Naive thymus-derived CD4-positive, alpha-beta T cell (primary cell): ENCODE data around the gene MAP1LC3A. TPM values are rescaled to one million over a fixed set of nuclear protein-coding genes. Genes with fewer than 3 reads are reported as not detected.
"Not testable (repeated sequence)": the region's sequence is repeated elsewhere in the genome, so short reads cannot be mapped to it uniquely, and the experiment has no call there.

Source experiments
- ATAC-seq: fragments of 150-1000 bp; cut with Tn5 transposase; 2 replicates; pipeline ENCODE4 v1.10.0; 2021; ENCODE audit warnings: mild to moderate bottlenecking, moderate library complexity
- CTCF ChIA-PET: fragments of 350-600 bp; sonication (Branson Sonifier 250); formaldehyde crosslinking; loops from one replicate; lab custom pipeline; 2021; ENCODE audit warnings: antibody characterized with exemption; lab: Charles Lee
- POLR2A ChIA-PET: fragments of 350-600 bp; sonication (Branson Sonifier 250); formaldehyde crosslinking; loops from one replicate; lab custom pipeline; 2021; ENCODE audit warnings: antibody characterized with exemption, inconsistent platforms; lab: Charles Lee
- DNase-seq, 9 donors: peaks; one replicate each; pipeline versions ENCODE4 v3.0.0 to v3.0.0-alpha.2; 2020 to 2022; ENCODE audit warnings: mixed read lengths in 1 of 9
- H3K27ac ChIP-seq: one replicate; pipeline ENCODE4 v1.7.0; 2013; ENCODE audit warnings: mild to moderate bottlenecking, low read depth, low read length, moderate library complexity
- H3K27me3 ChIP-seq, 2 donors: one replicate each; pipeline ENCODE4 v1.7.0; 2013; ENCODE audit warnings: low read length in 2 of 2, mild to moderate bottlenecking in 2 of 2, moderate library complexity in 2 of 2; ENCODE audit not compliant: control insufficient read depth in 2 of 2, insufficient read depth in 2 of 2
- H3K36me3 ChIP-seq, 3 experiments: 1 replicate in 2 of 3; 2 replicates in 1 of 3; pipeline ENCODE4 v1.7.0; 2013; ENCODE audit warnings: low read length in 3 of 3, mild to moderate bottlenecking in 3 of 3, moderate library complexity in 1 of 3; ENCODE audit not compliant: insufficient read depth in 3 of 3, control insufficient read depth in 2 of 3
- H3K4me1 ChIP-seq, 2 donors: one replicate each; pipeline ENCODE4 v1.7.0; 2013; ENCODE audit warnings: low read length in 2 of 2, mild to moderate bottlenecking in 2 of 2, moderate library complexity in 1 of 2; ENCODE audit not compliant: control insufficient read depth in 2 of 2, insufficient read depth in 2 of 2
- H3K4me3 ChIP-seq: 2 replicates; pipeline ENCODE4 v1.7.0; 2013; ENCODE audit warnings: mild to moderate bottlenecking, low read length
- H3K9me3 ChIP-seq, 3 experiments: 1 replicate in 2 of 3; 2 replicates in 1 of 3; pipeline ENCODE4 v1.7.0; 2013; ENCODE audit warnings: low read length in 3 of 3; ENCODE audit not compliant: control insufficient read depth in 2 of 3
- H3K27ac Mint-ChIP-seq, 9 donors: one replicate each; pipeline ENCODE4 v1.8.0; 2020 to 2022; ENCODE audit warnings: mixed read lengths in 9 of 9, mild to moderate bottlenecking in 8 of 9, moderate library complexity in 5 of 9, inconsistent platforms in 2 of 9
- H3K27me3 Mint-ChIP-seq, 5 donors: one replicate each; pipeline ENCODE4 v1.8.0; 2021 to 2022; ENCODE audit warnings: mixed read lengths in 5 of 5, mild to moderate bottlenecking in 1 of 5
- H3K36me3 Mint-ChIP-seq, 5 donors: one replicate each; pipeline ENCODE4 v1.8.0; 2020 to 2022; ENCODE audit warnings: mixed read lengths in 5 of 5, mild to moderate bottlenecking in 3 of 5, inconsistent platforms in 1 of 5
- H3K4me1 Mint-ChIP-seq, 7 donors: one replicate each; pipeline ENCODE4 v1.8.0; 2020 to 2022; ENCODE audit warnings: mixed read lengths in 7 of 7, mild to moderate bottlenecking in 3 of 7, inconsistent platforms in 1 of 7
- H3K4me3 Mint-ChIP-seq, 10 donors: one replicate each; pipeline ENCODE4 v1.8.0; 2020 to 2022; ENCODE audit warnings: mild to moderate bottlenecking in 10 of 10, mixed read lengths in 10 of 10, moderate library complexity in 6 of 10, inconsistent platforms in 2 of 10
- H3K9me3 Mint-ChIP-seq, 11 donors: one replicate each; pipeline ENCODE4 v1.8.0; 2020 to 2022; ENCODE audit warnings: mixed read lengths in 11 of 11, mild to moderate bottlenecking in 4 of 11, inconsistent platforms in 1 of 11, moderate library complexity in 1 of 11
- intact Hi-C, 2 donors: fragments of 100-400 bp; cut with micrococcal nuclease; formaldehyde crosslinking; loops; one replicate each; pipeline ENCODE4 v1.15.1; 2023
- polyA plus RNA-seq, 2 donors: library from polyadenylated mRNA; unstranded; fragments of 300-500 nt; fragmentation: Illumina TruSeq; gene quantifications; one replicate each; pipeline ENCODE4 v1.2.3, GENCODE V29; 2021
- total RNA-seq, 6 experiments: library from RNA in 5 of 6; stranded (reverse) in 5 of 6; gene quantifications; 1 replicate in 5 of 6; 2 replicates in 1 of 6; pipeline ENCODE4 v1.2.3 and lab custom pipeline; 2021 to 2026

The MAP1LC3A gene
- total RNA-seq = 10 to 100 TPM in 1 of 5 experiments, 1 to 10 TPM in 2, under 1 TPM in 2; 0.60 to 10.3 (median 6.3) TPM
- polyA plus RNA-seq = 1 to 10 TPM; 1.1 to 1.7 TPM
- total RNA-seq (lab: John Stamatoyannopoulos, UW) = 6.7 reads per million, percentile 29 among the genes with 10 or more reads in this experiment

DNA sequence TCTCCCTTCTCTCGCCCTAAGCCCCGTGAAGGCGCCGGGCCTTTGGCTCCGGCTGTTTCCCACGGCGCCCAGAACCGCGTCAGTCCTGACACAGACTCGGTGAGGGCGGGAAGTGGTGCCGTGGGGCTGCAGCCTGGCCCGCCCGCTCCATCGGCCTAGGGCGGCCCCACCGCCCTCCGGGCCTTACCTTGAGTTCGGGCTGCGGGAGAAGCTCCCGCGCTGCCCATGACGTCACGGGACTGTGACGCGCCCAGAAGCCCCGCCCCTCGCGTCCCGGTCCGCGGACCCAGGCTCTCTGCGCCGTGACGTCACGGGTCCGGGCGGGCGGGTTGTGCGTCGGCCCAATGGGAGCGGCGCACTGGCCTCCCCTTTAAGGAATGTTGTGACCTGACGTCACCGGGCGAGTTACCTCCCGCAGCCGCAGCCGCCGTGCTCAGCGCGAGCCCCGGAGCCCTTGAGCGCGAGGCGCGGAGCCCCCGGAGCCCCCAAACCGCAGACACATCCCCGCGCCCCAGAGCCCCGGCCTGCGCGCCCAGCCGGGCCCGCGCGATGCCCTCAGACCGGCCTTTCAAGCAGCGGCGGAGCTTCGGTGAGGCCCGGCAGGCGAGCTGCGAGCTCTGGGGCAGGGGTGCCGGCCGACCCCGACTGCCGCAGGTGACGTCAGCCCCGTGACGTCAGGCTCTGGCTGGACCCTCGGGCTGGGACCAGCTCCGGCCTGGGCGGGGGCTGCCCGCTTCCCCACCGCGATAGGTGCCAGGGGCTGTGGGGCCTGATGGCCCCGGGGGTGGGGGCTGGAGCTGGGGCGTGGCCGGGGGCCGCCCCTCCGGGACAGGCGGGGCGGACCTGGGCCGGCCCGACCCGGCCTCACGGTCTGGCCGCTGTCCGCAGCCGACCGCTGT is at the start of gene MAP1LC3A:
TSS of gene MAP1LC3A (plus strand) at position 399 of the 899 bp plus-strand sequence. CDS start at position 550, 151 bp downstream.
- intact Hi-C loops = loop anchor here (1.0 to 2.0 kb wide), 8 partner anchors 14 to 826 kb away; partner anchors contain the start of genes AHCY (in 2 of the 2), DYNLRB1 (in 1 of the 2) and TP53INP2 (in 1 of the 2)
- Histone ChIP-seq H3K4me1 (peaks cover 4 to 8% of the 10 kb centered on the region in 2 donors), H3K27ac (peak within 1 kb of the TSS; percentile 97), H3K36me3 (no peaks in the 10 kb centered on the region), H3K27me3 (no peaks in the 10 kb centered on the region), H3K4me3 (peak within 1 kb of the TSS; percentile 70), H3K9me3 (no peaks in the 10 kb centered on the region)
- Mint-ChIP-seq H3K27me3 (no peaks in the 10 kb centered on the region), H3K4me1 (peaks cover 8 to 14% (median 13%) of the 10 kb centered on the region in 7 donors), H3K27ac (peak within 1 kb of the TSS; percentile 78 to 95 (median 88)), H3K9me3 (peaks cover 0 to 2% (median 0%) of the 10 kb centered on the region in 11 donors), H3K36me3 (peaks cover 0 to 2% (median 0%) of the 10 kb centered on the region in 5 donors), H3K4me3 (peak within 1 kb of the TSS; percentile 69 to 90 (median 85))
- peak; percentile 87 to 96 (median 89) for DNase-seq
- POLR2A ChIA-PET = interaction anchor here (0.6 to 1.2 kb wide), 3 partner anchors 15 to 923 kb away, joined by 3 to 4 read pairs (median 3); no protein-coding TSS in a partner anchor
- CTCF ChIA-PET = no interaction called here
- ATAC-seq = peak; percentile 94

DNA sequence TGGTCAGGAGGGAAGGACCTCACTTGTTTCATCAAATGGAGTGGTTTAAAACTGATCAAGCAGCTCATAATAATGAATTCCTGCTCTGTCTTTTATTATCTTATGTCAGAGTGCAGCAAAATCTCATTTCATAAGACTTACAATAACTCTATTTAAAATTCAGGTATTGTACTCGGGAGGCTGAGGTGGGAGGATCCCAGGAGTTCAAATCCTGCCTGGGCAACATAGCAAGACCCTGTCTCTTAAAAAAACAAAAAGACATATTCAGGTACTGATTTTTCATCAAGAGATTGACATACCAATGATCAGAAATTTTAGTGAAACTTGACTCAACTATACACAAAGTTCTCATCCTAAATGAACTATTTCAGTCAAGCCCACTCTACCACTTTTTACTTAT is 47.9 kb upstream of the MAP1LC3A start:
- POLR2A ChIA-PET = no interaction called here
- intact Hi-C loops = no loop called here
- H3K27ac Mint-ChIP-seq = peak overlapping the region in 5 of 9 donors; percentile 22 to 76 (median 59)

DNA sequence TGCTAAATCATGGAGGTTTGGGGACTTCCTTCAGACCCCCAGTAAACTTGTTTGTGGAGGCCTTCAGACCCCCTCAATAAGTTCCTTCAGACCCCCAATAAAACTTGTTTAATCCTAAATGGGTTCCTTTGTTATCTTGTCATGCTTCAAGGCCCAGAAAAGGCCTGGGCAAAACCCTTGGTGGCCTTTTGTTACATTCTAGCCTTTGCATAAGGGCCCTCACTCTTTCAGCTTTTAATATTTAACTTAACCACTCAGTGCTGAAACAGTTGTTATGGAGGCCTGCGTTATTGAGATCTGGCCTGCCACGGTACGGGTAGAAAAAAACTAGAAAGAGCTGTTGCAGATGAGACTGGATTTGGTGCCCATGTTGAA is 46.6 kb upstream of the MAP1LC3A start:
- ATAC-seq = no peak
- no peak overlapping the region for H3K4me3 ChIP-seq
- Mint-ChIP-seq H3K4me1 (peaks cover 0 to 23% (median 21%) of the 10 kb centered on the region in 7 donors), H3K9me3 (peaks cover 0 to 3% (median 0%) of the 10 kb centered on the region in 11 donors), H3K27ac (peak overlapping the region in 3 of 9 donors; percentile 39 to 65 (median 42)), H3K27me3 (no peaks in the 10 kb centered on the region), H3K36me3 (peaks cover 0 to 7% (median 5%) of the 10 kb centered on the region in 5 donors), H3K4me3 (no peak overlapping the region)
- H3K36me3 ChIP-seq = peaks cover 0 to 29% (median 5%) of the 10 kb centered on the region in 3 experiments
- no peaks in the 10 kb centered on the region for H3K9me3 ChIP-seq
- H3K27me3 ChIP-seq = no peaks in the 10 kb centered on the region
- ChIA-PET CTCF (no interaction called here), POLR2A (no interaction called here)
- H3K27ac ChIP-seq = no peak overlapping the region
- intact Hi-C loops = no loop called here
- no peak for DNase-seq
- H3K4me1 ChIP-seq = no peaks in the 10 kb centered on the region

More for the DNA sequence above, 47.9 kb upstream of the MAP1LC3A start:
- Histone ChIP-seq H3K4me3 (no peak overlapping the region), H3K27ac (no peak overlapping the region), H3K4me1 (no peaks in the 10 kb centered on the region), H3K9me3 (no peaks in the 10 kb centered on the region), H3K36me3 (peaks cover 0 to 29% (median 5%) of the 10 kb centered on the region in 3 experiments), H3K27me3 (no peaks in the 10 kb centered on the region)
- Mint-ChIP-seq H3K27me3 (no peaks in the 10 kb centered on the region), H3K9me3 (no peaks in the 10 kb centered on the region), H3K4me1 (peaks cover 0 to 22% (median 18%) of the 10 kb centered on the region in 7 donors), H3K36me3 (peaks cover 0 to 16% (median 0%) of the 10 kb centered on the region in 5 donors), H3K4me3 (no peak overlapping the region)
- CTCF ChIA-PET = no interaction called here
- no peak for ATAC-seq
- no peak for DNase-seq

DNA sequence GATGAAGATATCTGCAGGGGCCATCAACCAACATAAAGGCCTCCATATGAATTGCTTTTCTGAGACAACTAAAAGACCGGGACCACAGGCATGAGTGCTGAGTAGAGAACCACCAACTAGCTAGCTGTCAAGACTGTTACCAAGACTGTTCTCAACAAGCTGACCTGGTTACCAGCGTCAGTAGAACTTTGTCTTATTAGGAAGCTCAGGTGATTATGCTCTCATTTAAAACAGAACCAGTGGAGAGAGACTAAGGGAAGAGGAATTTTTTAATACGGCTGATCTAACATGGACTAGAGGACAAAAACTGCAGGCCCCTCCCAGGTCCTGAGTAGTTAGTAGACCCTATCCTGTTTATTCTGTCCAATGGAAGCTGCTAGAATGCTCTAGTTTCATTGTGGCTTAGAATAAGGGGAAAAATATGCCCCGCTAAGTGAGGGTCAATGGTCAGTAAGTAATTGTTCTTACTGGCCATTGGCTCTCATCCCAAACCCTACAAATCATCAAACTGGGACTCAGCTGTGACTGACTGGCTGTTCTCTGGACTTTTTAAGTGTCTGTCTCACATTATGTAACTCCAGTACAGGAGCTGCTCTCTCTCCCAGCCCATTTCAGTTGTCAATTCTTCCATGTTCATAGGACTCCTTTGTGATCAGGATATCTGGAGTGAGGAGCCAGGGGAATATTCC is 46.1 kb upstream of the MAP1LC3A start:
- Histone ChIP-seq H3K4me3 (no peak overlapping the region), H3K4me1 (no peaks in the 10 kb centered on the region), H3K27ac (no peak overlapping the region), H3K27me3 (no peaks in the 10 kb centered on the region), H3K9me3 (no peaks in the 10 kb centered on the region), H3K36me3 (peaks cover 0 to 26% (median 5%) of the 10 kb centered on the region in 3 experiments)
- Mint-ChIP-seq H3K27ac (peak overlapping the region in 7 of 9 donors; percentile 38 to 75 (median 65)), H3K36me3 (peaks cover 0 to 7% (median 5%) of the 10 kb centered on the region in 5 donors), H3K9me3 (peaks cover 0 to 3% (median 0%) of the 10 kb centered on the region in 11 donors), H3K27me3 (no peaks in the 10 kb centered on the region), H3K4me1 (peaks cover 0 to 24% (median 22%) of the 10 kb centered on the region in 7 donors), H3K4me3 (peak overlapping the region in 1 of 10 donors; percentile 34)
- ATAC-seq = no peak
- POLR2A ChIA-PET = no interaction called here
- CTCF ChIA-PET = no interaction called here
- DNase-seq = no peak
- intact Hi-C loops = no loop called here

DNA sequence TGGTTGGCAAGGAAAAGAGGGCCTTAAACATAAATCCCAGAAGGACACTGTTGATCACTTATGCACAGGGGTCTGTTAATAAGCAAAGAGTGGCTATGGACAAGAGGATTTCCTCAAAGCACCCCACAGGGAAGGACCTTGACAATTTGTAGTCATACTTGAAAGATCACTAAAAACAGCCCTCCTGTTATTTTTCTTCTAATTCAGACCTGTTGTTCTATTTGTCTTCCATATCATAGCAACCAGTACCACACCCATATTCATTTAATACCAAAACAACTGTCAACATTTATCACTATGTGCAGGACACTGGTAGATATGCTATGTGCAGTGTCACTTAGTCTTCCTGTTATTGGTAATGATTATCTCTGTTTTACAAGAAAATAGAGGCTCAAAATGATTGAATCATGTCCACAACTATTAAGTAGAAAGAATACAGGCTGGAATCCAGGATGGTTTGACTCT is 45.5 kb upstream of the MAP1LC3A start:
- Mint-ChIP-seq H3K4me1 (peaks cover 3 to 28% (median 25%) of the 10 kb centered on the region in 7 donors), H3K4me3 (peak overlapping the region in 1 of 10 donors; percentile 34), H3K9me3 (peaks cover 0 to 3% (median 0%) of the 10 kb centered on the region in 11 donors), H3K27ac (peak overlapping the region in 7 of 9 donors; percentile 28 to 70 (median 51)), H3K27me3 (no peaks in the 10 kb centered on the region), H3K36me3 (peaks cover 0 to 5% (median 3%) of the 10 kb centered on the region in 5 donors)
- H3K27ac ChIP-seq = no peak overlapping the region
- peaks cover 0 to 20% (median 5%) of the 10 kb centered on the region in 3 experiments for H3K36me3 ChIP-seq
- POLR2A ChIA-PET = no interaction called here
- peaks cover 2 to 4% of the 10 kb centered on the region in 2 donors for H3K4me1 ChIP-seq
- H3K4me3 ChIP-seq = no peak overlapping the region
- H3K9me3 ChIP-seq = no peaks in the 10 kb centered on the region
- no peaks in the 10 kb centered on the region for H3K27me3 ChIP-seq
- DNase-seq = no peak
- intact Hi-C loops = no loop called here
- no peak for ATAC-seq
- CTCF ChIA-PET = no interaction called here

DNA sequence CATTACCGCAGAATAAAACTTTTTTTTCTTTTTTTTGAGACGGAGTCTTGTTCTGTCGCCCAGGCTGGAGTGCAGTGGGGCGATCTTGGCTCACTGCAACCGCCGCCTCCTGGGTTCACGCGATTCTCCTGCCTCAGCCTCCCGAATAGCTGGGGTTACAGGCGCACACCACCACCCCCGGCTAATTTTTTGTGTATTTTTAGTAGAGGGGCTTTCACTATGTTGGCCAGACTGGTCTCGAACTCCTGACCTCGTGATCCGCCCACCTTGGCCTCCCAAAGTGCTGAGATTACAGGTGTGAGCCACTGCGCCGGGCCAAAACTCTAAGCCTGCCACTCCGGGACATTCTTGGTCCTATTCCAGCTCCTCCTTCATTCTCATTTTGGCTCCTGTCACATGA is 44.5 kb upstream of the MAP1LC3A start:
- not testable (repeated sequence) for H3K9me3 ChIP-seq, DNase-seq, H3K36me3 Mint-ChIP-seq, H3K4me3 ChIP-seq, ATAC-seq, H3K9me3 Mint-ChIP-seq, H3K27ac ChIP-seq, H3K27me3 ChIP-seq, H3K27me3 Mint-ChIP-seq
- CTCF ChIA-PET = interaction anchor here (0.6 kb wide), 1 partner anchor 48 kb away, joined by 3 read pairs; no protein-coding TSS in a partner anchor
- H3K4me3 Mint-ChIP-seq = peak overlapping the region in 2 of 10 donors; percentile 59 to 99
- peaks cover 0 to 15% (median 3%) of the 10 kb centered on the region in 3 experiments for H3K36me3 ChIP-seq
- H3K27ac Mint-ChIP-seq = peak overlapping the region in 3 of 9 donors; percentile 27 to 96 (median 94)
- POLR2A ChIA-PET = interaction anchor here (0.5 to 0.8 kb wide), 2 partner anchors 38 to 114 kb away, joined by 3 read pairs; no protein-coding TSS in a partner anchor
- intact Hi-C loops = loop anchor here in 1 of 2 donors (2.0 kb wide), 2 partner anchors 521 to 703 kb away; partner anchors contain the start of genes CHMP4B and RALY
- H3K4me1 ChIP-seq = peaks cover 5 to 11% of the 10 kb centered on the region in 2 donors
- peaks cover 10 to 37% (median 35%) of the 10 kb centered on the region in 7 donors for H3K4me1 Mint-ChIP-seq
